Peyer's patch (tissue), 4 donors: ENCODE results near the gene CIAO1.

Experiments used
- CTCF ChIP-seq, 6 experiments: fragments of 450-650 bp in 4 of 6; fragments of 200-600 bp in 2 of 6; sonication (generic) in 1 of 6; IDR thresholded peaks; one replicate each; pipeline ENCODE4 v1.5.1; 2017 to 2019; ENCODE audit warnings: antibody characterized with exemption in 6 of 6, mild to moderate bottlenecking in 3 of 6, moderate library complexity in 1 of 6
- POLR2A ChIP-seq, 2 donors: fragments of 450-650 bp; IDR thresholded peaks; one replicate each; pipeline ENCODE4 v1.5.1; 2017; ENCODE audit warnings: antibody characterized with exemption in 2 of 2, mild to moderate bottlenecking in 2 of 2, moderate library complexity in 2 of 2

- TF ChIP-seq CTCF (IDR thresholded peaks at IDR 0.05), result no peak
- TF ChIP-seq POLR2A (IDR thresholded peaks at IDR 0.05), result no peak
Measured at GRCh38 chr2:96315005-96315399, 49.0 kb downstream of the CIAO1 start.
